Thyroid gland (tissue), 4 donors: ENCODE data around the gene EYS. TPM values are rescaled to one million over a fixed set of nuclear protein-coding genes. Genes with fewer than 3 reads are reported as not detected.

Source experiments
- DNase-seq, 2 donors: peaks; one replicate each; pipeline ENCODE4 v3.0.0-alpha.2; 2019
- H3K27ac ChIP-seq, 3 donors: fragments of 200-600 bp; sonication (generic); 1 replicate in 2 of 3; 2 replicates in 1 of 3; pipeline ENCODE4 v1.5.1; 2016 to 2019; ENCODE audit warnings: mild to moderate bottlenecking in 1 of 3, moderate library complexity in 1 of 3
- H3K27me3 ChIP-seq: fragments of 200-600 bp; sonication (generic); one replicate; pipeline ENCODE4 v1.5.1; 2019
- H3K36me3 ChIP-seq, 2 donors: fragments of 200-600 bp; sonication (generic); one replicate each; pipeline ENCODE4 v1.5.1; 2016 to 2019
- H3K4me1 ChIP-seq, 2 donors: fragments of 200-600 bp; sonication (generic); one replicate each; pipeline ENCODE4 v1.5.1; 2017 to 2019
- H3K4me3 ChIP-seq, 3 donors: fragments of 200-600 bp; sonication (generic); replicated peaks in 1 of 3; 1 replicate in 2 of 3; 2 replicates in 1 of 3; pipeline ENCODE4 v1.5.1; 2016; ENCODE audit warnings: mild to moderate bottlenecking in 1 of 3
- H3K9me3 ChIP-seq: fragments of 200-600 bp; sonication (generic); one replicate; pipeline ENCODE4 v1.5.1; 2017
- POLR2A ChIP-seq, 2 donors: fragments of 450-650 bp; IDR thresholded peaks; one replicate each; pipeline ENCODE4 v1.6.1; 2017; ENCODE audit warnings: antibody characterized with exemption in 2 of 2, mild to moderate bottlenecking in 2 of 2, moderate library complexity in 1 of 2
- WGBS, 2 donors: methylation state at CpG; one replicate each; pipeline ENCODE4 v1.1.5; 2017; 5-methylcytosine and 5-hydroxymethylcytosine counted together
- intact Hi-C: fragments of 100-400 bp; cut with DNase I; formaldehyde crosslinking; loops from one replicate; pipeline ENCODE4 v1.15.1; 2023
- total RNA-seq, 4 donors: library from RNA; depleted of rRNA; stranded (reverse); fragments of >200 nt; gene quantifications; one replicate each; pipeline ENCODE4 v1.2.3, GENCODE V29; 2016
- TF ChIP-seq, protein P1 (sequence below), 6 experiments: fragments of 200-600 bp in 3 of 6; fragments of 450-650 bp in 3 of 6; sonication (generic) in 3 of 6; IDR thresholded peaks; one replicate each; pipeline ENCODE4 v1.5.1; 2016 to 2019; ENCODE audit warnings: antibody characterized with exemption in 6 of 6, mild to moderate bottlenecking in 2 of 6, inconsistent platforms in 1 of 6, moderate library complexity in 1 of 6

Gene EYS
- total RNA-seq, 4 donors from 2014 or later = not detected

DNA sequence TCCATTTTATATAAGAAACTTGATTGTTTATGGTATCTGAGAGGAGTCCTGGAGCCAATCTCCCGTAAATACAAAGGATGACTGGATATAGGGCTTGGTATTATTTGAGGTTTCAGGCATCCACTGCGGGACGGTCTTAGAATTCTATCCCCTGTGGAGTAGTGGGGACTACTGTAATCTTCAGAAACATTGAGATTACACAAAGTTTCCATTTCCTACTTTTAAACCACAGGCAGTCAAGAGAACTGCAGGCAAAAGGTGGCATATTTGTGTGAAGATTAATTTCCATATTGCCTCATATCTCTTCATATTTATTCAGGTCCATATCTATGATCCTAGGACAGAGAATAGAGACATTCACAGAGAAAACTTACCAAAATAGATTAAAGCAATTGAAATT is 1485.2 kb downstream of the EYS start:
- Histone ChIP-seq H3K4me1 (no peaks in the 10 kb centered on the region), H3K27ac (no peak overlapping the region), H3K9me3 (no peaks in the 10 kb centered on the region), H3K36me3 (no peaks in the 10 kb centered on the region), H3K27me3 (no peaks in the 10 kb centered on the region), H3K4me3 (no peak overlapping the region)
- 84 to 92% methylated on average over 3 of the region's 3 CpGs for WGBS, 2 donors
- TF ChIP-seq POLR2A (IDR thresholded peaks at IDR 0.05) = no peak
- TF ChIP-seq, protein P1, sequence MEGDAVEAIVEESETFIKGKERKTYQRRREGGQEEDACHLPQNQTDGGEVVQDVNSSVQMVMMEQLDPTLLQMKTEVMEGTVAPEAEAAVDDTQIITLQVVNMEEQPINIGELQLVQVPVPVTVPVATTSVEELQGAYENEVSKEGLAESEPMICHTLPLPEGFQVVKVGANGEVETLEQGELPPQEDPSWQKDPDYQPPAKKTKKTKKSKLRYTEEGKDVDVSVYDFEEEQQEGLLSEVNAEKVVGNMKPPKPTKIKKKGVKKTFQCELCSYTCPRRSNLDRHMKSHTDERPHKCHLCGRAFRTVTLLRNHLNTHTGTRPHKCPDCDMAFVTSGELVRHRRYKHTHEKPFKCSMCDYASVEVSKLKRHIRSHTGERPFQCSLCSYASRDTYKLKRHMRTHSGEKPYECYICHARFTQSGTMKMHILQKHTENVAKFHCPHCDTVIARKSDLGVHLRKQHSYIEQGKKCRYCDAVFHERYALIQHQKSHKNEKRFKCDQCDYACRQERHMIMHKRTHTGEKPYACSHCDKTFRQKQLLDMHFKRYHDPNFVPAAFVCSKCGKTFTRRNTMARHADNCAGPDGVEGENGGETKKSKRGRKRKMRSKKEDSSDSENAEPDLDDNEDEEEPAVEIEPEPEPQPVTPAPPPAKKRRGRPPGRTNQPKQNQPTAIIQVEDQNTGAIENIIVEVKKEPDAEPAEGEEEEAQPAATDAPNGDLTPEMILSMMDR (IDR thresholded peaks at IDR 0.05) = no peak
- intact Hi-C loops = no loop called here
- no peak for DNase-seq

DNA sequence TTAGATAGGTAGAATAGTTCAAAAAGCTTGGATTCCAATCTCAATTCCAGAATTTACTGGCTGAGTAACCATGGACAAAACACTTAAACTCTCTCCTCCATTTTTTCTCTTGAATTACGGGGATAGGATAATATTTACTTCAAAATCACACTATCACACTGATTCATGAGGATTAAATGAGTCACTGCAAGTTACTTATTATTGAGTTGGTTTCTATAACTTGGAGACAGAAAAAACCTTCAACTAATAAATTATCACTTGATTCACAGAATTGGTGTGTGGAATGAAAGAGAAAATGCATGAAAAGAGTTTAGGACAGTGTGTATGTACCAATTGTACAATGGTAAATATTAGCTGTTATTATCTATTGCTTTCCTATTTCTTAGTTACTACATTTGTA is 1486.2 kb downstream of the EYS start:
- TF ChIP-seq POLR2A (IDR thresholded peaks at IDR 0.05) = no peak
- TF ChIP-seq, protein P1 (IDR thresholded peaks at IDR 0.05) = no peak
- Histone ChIP-seq H3K9me3 (no peaks in the 10 kb centered on the region), H3K4me3 (no peak overlapping the region), H3K36me3 (no peaks in the 10 kb centered on the region), H3K27me3 (no peaks in the 10 kb centered on the region), H3K27ac (no peak overlapping the region), H3K4me1 (no peaks in the 10 kb centered on the region)
- intact Hi-C loops = no loop called here
- DNase-seq = no peak
- WGBS, 2 donors = 90% methylated on average over 1 of the region's 1 CpG

DNA sequence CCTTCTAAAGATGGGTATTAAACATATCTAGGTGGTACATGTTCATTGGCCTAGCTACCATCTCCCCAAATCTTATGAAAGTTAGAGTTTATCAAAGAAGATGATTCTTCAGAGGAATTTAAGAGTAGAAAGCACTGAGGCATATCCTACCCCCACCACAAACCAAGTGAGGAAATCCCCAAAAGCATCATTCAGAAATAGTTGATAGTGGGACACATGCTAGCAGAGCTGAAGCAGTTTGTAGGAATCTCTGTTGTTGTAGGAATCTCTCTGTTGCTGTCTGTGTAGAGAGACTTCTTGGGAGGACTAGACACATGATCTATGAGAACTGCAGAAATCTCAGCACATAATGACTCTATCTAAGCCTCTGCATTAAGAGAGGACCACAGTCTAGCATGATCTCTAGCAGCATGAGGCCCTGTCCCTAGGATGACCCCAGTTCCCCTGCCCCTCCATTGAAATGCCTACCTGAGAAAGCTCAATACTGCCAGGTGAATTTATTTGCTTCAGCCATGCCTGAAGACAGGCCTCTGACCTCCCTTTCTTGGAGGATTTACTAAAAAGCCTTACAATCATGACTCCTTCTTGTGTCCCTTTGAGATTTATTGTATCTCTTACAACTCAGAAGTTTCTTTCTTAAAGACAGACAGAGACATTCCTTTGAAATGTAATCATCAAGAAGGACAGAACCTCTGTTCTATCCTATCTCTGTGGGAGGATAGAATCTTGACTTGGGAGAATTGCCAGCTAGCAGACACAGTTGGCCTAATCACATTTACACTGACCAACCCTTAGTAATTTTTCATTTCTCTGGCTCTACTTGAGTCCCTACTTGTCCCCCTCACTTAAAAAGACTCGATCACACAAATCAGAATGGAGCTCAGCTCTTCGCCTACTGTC is 1489.1 kb downstream of the EYS start:
- TF ChIP-seq, protein P1 (IDR thresholded peaks at IDR 0.05) = no peak
- TF ChIP-seq POLR2A (IDR thresholded peaks at IDR 0.05) = no peak
- no peaks in the 10 kb centered on the region for H3K4me1 ChIP-seq
- 81% methylated on average over 2 of the region's 2 CpGs for WGBS, 2 donors
- no peaks in the 10 kb centered on the region for H3K36me3 ChIP-seq
- H3K27ac ChIP-seq = no peak overlapping the region
- H3K4me3 ChIP-seq = no peak overlapping the region
- intact Hi-C loops = no loop called here
- DNase-seq = no peak
- H3K27me3 ChIP-seq = no peaks in the 10 kb centered on the region
- no peaks in the 10 kb centered on the region for H3K9me3 ChIP-seq

DNA sequence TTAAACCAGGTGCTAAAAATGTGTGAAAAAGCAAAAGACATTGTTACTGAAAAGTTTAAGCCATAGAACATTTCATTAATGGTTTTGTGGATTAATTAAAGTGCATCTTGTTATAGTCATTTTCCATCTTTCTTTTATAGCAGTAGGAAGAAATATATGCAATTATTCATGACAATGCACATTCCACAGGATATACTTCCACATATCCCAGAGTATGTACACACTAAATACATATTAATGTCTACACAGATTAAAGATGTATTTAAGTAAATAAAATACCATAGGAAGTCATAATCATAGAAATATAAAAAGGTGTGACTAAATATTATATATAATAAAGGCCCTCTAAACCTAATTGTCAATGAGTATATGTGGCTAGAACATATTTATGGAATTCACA is 1492.7 kb downstream of the EYS start:
- H3K36me3 ChIP-seq = no peaks in the 10 kb centered on the region
- DNase-seq = no peak
- H3K4me1 ChIP-seq = no peaks in the 10 kb centered on the region
- H3K9me3 ChIP-seq = no peaks in the 10 kb centered on the region
- H3K27ac ChIP-seq = no peak overlapping the region
- no peaks in the 10 kb centered on the region for H3K27me3 ChIP-seq
- no peak overlapping the region for H3K4me3 ChIP-seq
- TF ChIP-seq, protein P1 (IDR thresholded peaks at IDR 0.05) = no peak
- TF ChIP-seq POLR2A (IDR thresholded peaks at IDR 0.05) = no peak
- intact Hi-C loops = no loop called here

DNA sequence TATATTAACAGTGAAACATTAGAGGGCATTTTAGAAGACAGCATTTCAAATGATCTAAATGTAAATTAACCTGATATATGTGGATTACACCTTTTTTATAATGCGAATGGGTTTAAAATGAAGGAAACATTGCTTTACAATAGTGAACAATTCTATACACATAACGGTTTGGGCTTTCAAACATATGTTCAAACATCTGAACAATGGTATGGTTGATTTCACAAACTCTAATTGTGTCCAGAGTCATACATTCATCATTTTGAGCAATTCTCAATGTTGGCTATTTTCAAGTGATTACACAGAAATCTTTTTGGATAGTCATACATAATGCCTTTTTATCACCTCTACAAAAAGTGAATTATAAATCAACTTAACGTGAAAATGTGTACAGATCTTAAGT is 1493.3 kb downstream of the EYS start:
- H3K27me3 ChIP-seq = no peaks in the 10 kb centered on the region
- H3K4me3 ChIP-seq = no peak overlapping the region
- TF ChIP-seq, protein P1 (IDR thresholded peaks at IDR 0.05) = no peak
- TF ChIP-seq POLR2A (IDR thresholded peaks at IDR 0.05) = no peak
- intact Hi-C loops = no loop called here
- no peak overlapping the region for H3K27ac ChIP-seq
- 51 to 56% methylated on average over 3 of the region's 3 CpGs for WGBS, 2 donors
- DNase-seq = no peak
- no peaks in the 10 kb centered on the region for H3K9me3 ChIP-seq
- no peaks in the 10 kb centered on the region for H3K36me3 ChIP-seq
- no peaks in the 10 kb centered on the region for H3K4me1 ChIP-seq
